ENCODE results near the gene LTC4S. TPM values are rescaled to one million over a fixed set of nuclear protein-coding genes. Genes with fewer than 3 reads are reported as not detected.

The LTC4S gene
- total RNA-seq, 2 experiments from 2014 or later = 0.44 to 4.5 TPM

GRCh38 chr5:179772351-179772750 is 21.4 kb upstream of the LTC4S start:
- Histone ChIP-seq H3K4me2 (ENCODE audit: low read length) (no peak overlapping the region), H3K4me1 (ENCODE audit: insufficient read depth, low read length, poor library complexity, severe bottlenecking) (no peaks in the 10 kb centered on the region), H3K4me3 (ENCODE audit: low read depth, low read length, poor library complexity, severe bottlenecking) (no peak overlapping the region), H3K9me3 (ENCODE audit: low read length) (no peaks in the 10 kb centered on the region), H3K79me2 (ENCODE audit: insufficient read depth, low read depth, low read length) (no peaks in the 10 kb centered on the region), H3K36me3 (ENCODE audit: insufficient read depth, low read length) (peaks cover 90% of the 10 kb centered on the region), H4K20me1 (ENCODE audit: insufficient read depth, low read length) (no peaks in the 10 kb centered on the region; the same call in 1 of the 2 replicates), H3K27ac (ENCODE audit: low read depth, low read length, poor library complexity, severe bottlenecking) (no peak overlapping the region), H2AFZ (ENCODE audit: low read length) (no peak overlapping the region), H3K9me2 (ENCODE audit: insufficient read depth, low read length) (no peaks in the 10 kb centered on the region)
- ChIA-PET CTCF (ENCODE audit: unreplicated experiment) (no interaction called here), POLR2A (no interaction called here)
- TF ChIP-seq EZH2phosphoT487 (IDR thresholded peaks at IDR 0.05; ENCODE audit: borderline replicate concordance, low read depth, low read length) = no peak
- TF ChIP-seq CTCF (conservative IDR thresholded peaks at IDR 0.05; ENCODE audit: low read length) = no peak
- no peak for DNase-seq (ENCODE audit: low spot score)
- intact Hi-C loops (cut with micrococcal nuclease; ENCODE audit: unreplicated experiment) = no loop called here
- BruUV-seq (replicated peaks) = no TSS peak

GRCh38 chr5:179773686-179774040 is 20.1 kb upstream of the LTC4S start:
- no peaks in the 10 kb centered on the region for H3K4me1 ChIP-seq (ENCODE audit: insufficient read depth, low read length, poor library complexity, severe bottlenecking)
- ChIA-PET CTCF (ENCODE audit: unreplicated experiment) (no interaction called here), POLR2A (no interaction called here)
- no peak overlapping the region for H2AFZ ChIP-seq (ENCODE audit: low read length)
- H3K4me3 ChIP-seq (ENCODE audit: low read depth, low read length, poor library complexity, severe bottlenecking) = no peak overlapping the region
- H4K20me1 ChIP-seq (ENCODE audit: insufficient read depth, low read length) = no peaks in the 10 kb centered on the region
- no peak overlapping the region for H3K27ac ChIP-seq (ENCODE audit: low read depth, low read length, poor library complexity, severe bottlenecking)
- no peak for DNase-seq (ENCODE audit: low spot score)
- H3K9me2 ChIP-seq (ENCODE audit: insufficient read depth, low read length) = no peaks in the 10 kb centered on the region
- intact Hi-C loops (cut with micrococcal nuclease; ENCODE audit: unreplicated experiment) = no loop called here
- TF ChIP-seq EZH2phosphoT487 (IDR thresholded peaks at IDR 0.05; ENCODE audit: borderline replicate concordance, low read depth, low read length) = no peak
- TF ChIP-seq CTCF (conservative IDR thresholded peaks at IDR 0.05; ENCODE audit: low read length) = no peak
- H3K9me3 ChIP-seq (ENCODE audit: low read length) = no peaks in the 10 kb centered on the region
- peaks cover 88% of the 10 kb centered on the region for H3K36me3 ChIP-seq (ENCODE audit: insufficient read depth, low read length)
- no peaks in the 10 kb centered on the region for H3K79me2 ChIP-seq (ENCODE audit: insufficient read depth, low read depth, low read length)
- H3K4me2 ChIP-seq (ENCODE audit: low read length) = no peak overlapping the region
- no TSS peak for BruUV-seq (replicated peaks)

- CTCF ChIA-PET (ENCODE audit: unreplicated experiment) = no interaction called here
- H3K4me1 ChIP-seq (ENCODE audit: insufficient read depth, low read length, poor library complexity, severe bottlenecking) = no peaks in the 10 kb centered on the region
- DNase-seq (ENCODE audit: low spot score) = no peak
These were observed 19.3 kb upstream of the LTC4S start for GRCh38 chr5:179774442-179774841.

More at GRCh38 chr5:179774442-179774841, 19.3 kb upstream of the LTC4S start:
- no TSS peak for BruUV-seq (replicated peaks)
- Histone ChIP-seq H2AFZ (ENCODE audit: low read length) (no peak overlapping the region), H3K36me3 (ENCODE audit: insufficient read depth, low read length) (peaks cover 83% of the 10 kb centered on the region), H3K4me3 (ENCODE audit: low read depth, low read length, poor library complexity, severe bottlenecking) (no peak overlapping the region), H3K27ac (ENCODE audit: low read depth, low read length, poor library complexity, severe bottlenecking) (no peak overlapping the region), H3K4me2 (ENCODE audit: low read length) (no peak overlapping the region), H3K9me2 (ENCODE audit: insufficient read depth, low read length) (no peaks in the 10 kb centered on the region), H3K79me2 (ENCODE audit: insufficient read depth, low read depth, low read length) (no peaks in the 10 kb centered on the region), H4K20me1 (ENCODE audit: insufficient read depth, low read length) (no peaks in the 10 kb centered on the region), H3K9me3 (ENCODE audit: low read length) (no peaks in the 10 kb centered on the region)
- POLR2A ChIA-PET = interaction anchor here (0.6 kb wide), 1 partner anchor 754 kb away, joined by 4 read pairs; no protein-coding TSS in a partner anchor
- no peak for TF ChIP-seq EZH2phosphoT487 (IDR thresholded peaks at IDR 0.05; ENCODE audit: borderline replicate concordance, low read depth, low read length)
- intact Hi-C loops (cut with micrococcal nuclease; ENCODE audit: unreplicated experiment) = no loop called here
